ENCODE data around the gene MGMT.

MGMT gene

DNA sequence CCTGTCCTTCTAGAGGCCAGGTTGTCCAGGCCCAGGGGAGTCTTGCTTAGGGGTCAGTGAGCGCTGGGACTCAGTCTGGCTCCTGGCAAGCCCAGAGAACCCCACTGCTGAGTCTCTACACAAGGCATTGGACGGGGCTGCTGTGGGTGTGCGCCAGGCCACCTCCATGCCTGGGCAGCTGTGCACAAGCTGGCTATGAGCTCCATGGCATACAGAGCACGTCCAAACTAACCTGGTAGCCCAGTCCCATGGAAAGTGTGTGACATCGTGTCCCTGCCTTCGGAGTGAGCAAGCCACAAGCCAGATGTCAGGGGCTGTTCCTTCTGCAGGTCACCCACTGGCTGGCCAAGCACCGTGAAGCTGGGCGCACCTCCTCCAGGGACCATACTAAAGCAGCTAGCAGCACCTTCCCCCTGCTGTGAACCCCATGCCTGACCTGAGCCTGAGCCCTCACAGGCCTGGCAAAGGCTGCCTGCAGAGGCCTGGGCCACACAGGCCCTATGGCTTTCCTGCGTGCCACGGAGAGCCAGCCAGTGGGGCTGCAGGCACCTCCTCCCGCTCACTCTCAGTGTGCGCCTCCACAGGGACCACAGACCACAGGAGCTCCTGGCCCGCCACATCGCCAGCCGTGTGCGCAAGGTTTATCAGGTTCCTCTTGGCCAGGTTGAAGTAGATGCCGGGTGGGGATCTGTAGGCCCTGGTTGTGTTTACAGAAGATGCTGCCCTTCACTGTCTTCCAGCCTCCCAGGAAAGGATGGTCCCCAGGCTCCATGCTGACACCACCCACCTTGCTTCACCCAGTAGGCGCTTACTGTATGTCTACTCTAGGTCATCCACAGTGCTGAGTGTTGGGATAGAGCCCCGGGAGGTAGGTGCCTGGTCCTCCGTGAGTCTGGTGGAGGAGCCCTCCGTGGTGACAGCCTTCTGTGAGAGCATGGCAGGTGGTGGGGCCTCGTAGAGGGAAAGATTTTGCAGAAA is 277.4 kb downstream of the MGMT start:
- no peak for DNase-seq

DNA sequence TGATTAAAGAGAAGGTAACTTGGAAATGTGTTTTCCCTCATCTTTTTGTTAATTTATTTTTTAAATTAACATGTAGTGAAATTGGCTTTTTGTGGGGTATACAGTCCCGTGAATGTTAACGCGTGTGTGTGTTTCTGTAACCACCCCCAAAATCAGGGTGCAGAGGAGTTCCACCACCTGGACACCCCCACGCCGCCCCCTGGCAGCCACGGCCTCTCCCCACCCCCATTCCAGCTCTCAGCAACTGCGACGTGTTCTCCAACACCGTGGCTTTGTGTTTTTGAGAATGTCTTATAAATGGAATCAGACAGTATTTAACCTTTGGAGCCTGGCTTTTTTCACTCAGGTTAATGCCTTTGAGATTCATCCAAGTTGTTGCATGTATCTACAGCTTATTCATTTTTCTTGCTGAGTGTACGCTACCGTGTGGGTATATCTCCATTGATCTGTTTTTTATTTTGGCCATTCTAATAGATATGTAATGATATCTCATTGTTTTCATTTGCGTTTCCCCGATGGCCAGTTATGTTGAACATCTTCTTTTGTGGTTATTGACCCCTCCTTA is 278.2 kb downstream of the MGMT start:
- no peak for DNase-seq

DNA sequence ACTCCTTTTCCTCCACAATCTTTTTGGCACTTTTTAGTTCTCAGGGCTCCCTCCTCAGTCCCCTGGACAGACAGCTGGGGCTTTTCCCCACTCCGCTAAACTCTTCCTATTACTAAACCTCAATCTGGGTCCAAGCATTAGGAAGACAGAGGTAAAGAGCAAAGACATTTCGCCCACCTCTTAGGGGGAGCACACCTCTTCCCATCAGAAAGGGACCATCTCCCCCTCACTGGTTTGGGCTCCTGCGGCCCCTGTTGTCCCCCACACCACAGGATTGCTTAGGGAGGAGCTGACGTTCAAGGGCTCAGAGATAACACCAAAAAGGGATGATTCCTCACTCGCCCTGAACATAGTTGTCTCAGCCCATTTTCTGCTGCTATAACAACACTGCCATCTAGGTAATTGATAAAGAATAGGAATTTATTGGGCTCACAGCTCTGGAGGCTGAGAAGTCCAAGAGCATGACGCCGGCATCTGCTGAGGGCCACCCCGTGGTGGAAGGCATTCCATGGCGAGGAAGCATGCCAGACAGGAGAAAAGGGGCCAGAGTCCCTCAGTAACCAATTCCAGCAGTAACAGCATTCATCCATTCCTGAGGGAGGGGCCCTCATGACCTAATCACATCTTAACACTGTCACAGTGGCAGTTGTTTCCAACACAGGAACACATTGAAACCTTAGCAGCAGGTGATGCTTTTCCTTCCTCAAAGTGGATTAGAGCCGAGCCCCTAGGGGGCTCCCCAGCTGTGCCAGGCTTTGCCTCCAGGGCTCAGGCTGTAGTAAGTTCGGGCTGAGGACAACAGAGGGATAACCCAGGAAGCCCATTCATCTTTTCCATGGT is 287.4 kb downstream of the MGMT start:
- no peak for DNase-seq

DNA sequence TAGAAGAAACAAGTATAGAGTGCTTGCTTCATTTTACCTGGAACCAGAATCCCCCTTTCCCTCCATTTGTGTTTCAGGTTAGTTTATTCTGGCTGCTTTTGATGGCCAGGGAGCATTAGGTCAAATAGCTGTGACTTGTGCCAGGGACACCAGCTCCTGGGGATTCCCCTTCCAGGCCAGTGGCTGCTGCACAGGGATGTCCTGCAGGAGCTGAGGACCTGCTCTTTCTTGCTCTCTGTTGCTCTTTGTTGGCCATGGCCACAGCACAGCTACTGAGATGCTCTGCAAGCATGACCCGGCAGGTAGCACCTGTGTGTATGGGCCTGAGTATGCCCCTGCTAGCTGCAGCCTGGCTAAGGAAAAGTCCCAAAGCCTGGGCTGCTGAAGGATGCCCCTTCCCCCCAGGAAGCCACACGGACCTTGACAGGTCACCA is 288.1 kb downstream of the MGMT start:
- no peak for DNase-seq

DNA sequence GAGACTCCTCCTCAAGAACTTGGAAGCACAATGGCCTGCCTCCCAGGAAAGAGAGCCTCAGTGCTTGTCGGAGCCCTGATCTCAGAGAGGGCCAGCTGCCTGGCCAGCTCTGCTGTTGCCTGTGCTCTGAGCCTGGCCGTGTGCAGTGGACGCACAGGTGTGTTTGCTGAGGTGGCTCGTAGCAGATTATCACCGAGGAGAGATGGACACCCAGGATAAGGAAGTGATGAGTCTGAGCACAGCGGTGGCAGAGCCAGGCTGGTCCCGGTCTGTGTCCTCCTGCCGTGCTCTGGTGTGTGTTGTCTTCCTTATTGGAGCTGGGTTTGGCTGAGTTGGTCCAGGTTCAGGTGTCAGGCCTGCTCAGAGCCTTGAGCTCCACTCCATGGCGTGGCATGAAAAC is 288.6 kb downstream of the MGMT start:
- DNase-seq, result no peak

DNA sequence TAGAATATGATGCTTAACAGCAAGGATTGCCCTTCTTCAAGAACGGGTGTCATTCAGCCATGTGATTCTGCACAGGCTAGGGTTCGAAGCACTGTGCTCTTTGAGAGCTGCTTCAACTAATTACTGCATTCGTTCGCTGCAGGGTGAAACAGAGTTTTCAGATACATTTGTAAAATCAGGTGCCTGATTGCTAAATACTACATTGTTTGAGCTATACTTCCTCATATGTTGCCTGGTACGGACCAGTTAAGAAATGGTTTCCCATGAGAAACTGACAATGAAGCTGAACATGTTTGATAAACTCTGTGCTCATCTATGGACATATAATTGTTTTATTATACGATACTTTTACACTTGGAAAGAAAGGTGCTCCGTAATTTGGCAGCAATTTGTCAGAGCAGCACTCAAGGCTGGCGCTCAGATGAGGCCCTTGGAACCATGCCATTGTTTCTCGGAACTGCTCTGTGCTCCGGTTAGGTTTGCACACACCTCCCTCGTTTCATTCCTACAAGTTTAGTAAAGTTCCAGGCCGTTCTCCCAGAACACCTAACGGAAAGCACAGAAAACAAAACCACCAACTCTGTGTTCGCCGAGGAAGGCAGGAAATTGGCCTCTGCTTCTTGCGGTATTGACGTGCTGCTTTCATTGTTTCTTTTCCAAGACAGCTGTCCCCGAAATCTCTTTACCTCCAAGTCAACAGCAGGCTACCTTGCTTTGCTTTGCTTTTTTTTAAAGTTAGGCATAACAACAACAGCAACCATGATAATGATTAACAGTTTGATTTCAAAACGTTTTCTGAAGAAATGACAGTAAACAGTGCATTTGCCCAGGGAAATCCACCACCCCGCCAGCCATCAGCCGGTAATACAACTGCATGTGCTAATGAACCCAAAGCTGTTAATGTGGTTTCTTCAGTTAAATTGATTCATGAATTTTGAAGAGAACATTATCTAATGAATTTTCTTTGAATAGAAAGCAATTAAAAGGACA is 290.2 kb downstream of the MGMT start:
- no peak for DNase-seq

DNA sequence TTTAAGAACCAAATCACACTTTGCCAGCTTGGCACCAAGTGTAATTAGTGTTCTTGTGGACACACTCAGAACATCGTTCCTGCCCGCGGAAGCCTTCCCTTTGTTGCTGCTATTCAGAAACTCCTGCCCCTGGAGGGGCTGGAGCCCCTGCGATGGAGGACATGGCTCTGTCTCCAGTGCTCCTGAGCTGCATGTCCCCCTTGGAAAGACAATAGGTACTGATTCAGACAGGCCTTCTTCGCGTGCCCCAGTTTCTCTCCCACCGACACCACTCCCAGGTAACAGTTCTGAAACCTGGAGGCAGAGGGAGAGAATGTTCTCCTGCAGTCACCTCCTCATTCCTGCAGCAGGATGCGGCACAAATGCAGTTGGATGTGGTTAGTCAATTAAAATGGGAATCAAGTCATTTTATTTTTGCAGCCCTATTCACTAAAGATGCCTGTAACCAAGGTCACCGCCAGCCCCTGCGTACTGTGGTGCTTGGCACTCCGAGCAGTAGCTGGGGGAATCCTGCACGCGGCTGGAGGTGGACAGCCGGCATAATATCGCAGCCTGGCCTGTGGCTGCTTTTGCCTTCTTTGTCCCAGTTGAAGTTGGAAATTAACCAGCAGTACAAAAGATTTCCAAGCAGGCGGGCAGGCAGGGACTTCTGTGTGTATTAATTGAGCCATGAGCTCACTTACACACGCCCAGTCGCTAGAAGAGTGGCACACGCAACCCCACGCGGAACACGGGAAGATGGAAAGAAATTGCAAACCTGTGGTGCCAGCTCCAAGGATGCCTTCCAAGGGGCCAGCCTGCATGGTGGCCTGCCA is 291.4 kb downstream of the MGMT start:
- no peak for DNase-seq

DNA sequence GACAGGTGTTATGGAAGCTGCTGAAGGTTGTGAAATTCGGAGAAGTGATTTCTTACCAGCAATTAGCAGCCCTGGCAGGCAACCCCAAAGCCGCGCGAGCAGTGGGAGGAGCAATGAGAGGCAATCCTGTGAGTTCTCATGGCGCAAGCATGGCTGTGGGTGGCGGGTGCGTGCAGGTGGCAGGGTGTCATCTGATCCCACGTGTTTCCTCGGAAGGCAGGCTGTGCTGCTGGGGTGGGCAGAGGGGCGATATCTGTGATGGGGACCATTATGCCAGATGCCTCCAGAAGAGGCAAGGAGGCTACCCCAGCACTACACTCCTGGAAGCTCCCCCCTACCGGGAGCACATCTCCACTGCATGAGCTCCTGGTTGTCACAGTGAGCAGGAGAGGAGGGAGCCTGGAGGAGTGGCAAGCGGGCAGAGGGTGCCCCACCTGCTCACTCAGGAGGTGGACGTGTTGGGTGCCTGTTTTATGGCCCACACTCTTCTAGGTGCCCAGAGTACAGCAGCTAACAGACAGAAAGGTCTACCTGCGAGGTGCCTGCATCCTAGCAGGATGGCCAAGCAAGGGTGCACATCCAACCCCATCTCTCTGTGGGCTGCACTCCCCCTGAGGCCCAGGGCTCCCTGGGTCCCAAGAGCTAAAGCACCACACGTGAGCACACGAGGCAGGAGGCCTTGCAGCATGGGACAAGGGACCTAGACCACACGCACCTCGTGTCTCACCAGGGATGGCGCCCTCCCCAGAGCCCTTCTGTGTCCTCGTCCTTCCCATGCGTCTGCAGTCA is 292.4 kb downstream of the MGMT start:
- DNase-seq, result no peak

DNA sequence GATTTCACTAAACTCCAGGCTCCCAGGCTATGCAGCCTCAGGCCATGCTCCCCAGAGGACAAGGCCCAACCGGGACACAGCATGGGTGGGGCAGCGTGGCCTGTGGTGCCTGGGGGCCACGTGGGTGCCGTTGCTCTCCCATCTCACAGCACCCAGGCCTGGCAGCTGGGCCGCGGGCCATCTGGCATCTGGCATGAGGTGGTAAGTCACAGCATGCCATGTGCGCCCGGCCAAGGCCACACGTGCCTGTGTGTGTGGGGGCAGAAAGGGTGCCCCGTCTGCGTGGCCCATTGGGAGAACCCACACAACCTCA is 292.9 kb downstream of the MGMT start:
- no peak for DNase-seq

DNA sequence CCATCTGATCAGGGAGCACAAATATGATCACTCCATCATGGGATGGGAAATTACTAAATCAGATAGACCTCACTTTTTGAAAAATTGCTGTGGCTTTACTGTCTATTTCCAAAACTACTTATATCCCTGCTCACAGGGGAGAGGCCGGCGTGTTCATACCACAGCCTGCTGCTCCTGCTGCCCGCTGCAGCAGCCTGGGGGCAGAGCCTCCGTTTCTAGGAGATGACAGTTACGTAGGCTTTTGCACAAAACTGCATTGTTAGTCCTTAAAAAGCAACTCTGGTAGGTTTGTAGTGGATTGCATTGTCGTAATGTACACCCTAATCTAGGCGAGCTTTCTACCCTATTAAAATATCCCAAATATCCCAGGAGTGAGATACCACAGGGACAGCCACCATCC is 293.4 kb downstream of the MGMT start:
- DNase-seq, result no peak

DNA sequence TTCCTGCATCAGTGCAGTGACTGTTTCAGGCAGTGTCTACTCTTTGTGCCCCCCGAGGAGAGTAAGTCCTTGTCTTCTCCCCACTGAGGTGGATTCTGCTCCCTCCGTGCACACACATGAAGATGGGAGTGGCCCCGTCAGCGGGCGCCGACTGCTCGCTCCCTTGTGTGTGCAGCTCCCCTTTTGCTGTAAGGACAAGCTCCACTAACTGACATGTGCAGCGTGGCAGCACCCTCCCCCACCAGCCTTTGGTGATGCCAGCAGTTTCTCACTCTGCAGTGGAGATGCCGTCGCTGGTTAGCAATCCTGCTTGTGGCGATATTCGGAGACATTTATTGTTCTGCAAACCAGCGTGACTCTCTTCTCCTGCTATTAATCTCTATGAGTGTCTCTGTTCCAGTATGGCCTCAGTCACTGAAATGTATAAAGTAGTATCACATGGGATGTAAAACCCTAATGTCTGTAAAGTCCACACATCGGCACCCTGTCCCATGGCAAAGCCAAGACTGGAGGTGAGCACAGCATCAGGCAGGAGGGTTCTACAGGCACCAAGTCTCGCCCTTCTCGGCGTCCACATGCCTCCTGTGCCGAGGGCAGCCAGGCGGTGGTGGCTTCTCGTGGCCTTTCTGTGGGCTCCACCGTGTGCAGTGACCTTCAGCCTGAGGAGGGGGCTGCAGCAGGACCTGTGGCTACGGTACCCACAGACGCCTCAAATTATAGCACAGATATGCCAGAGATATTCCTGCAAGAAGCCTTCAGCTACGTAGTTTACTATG is 294.3 kb downstream of the MGMT start:
- no peak for DNase-seq

DNA sequence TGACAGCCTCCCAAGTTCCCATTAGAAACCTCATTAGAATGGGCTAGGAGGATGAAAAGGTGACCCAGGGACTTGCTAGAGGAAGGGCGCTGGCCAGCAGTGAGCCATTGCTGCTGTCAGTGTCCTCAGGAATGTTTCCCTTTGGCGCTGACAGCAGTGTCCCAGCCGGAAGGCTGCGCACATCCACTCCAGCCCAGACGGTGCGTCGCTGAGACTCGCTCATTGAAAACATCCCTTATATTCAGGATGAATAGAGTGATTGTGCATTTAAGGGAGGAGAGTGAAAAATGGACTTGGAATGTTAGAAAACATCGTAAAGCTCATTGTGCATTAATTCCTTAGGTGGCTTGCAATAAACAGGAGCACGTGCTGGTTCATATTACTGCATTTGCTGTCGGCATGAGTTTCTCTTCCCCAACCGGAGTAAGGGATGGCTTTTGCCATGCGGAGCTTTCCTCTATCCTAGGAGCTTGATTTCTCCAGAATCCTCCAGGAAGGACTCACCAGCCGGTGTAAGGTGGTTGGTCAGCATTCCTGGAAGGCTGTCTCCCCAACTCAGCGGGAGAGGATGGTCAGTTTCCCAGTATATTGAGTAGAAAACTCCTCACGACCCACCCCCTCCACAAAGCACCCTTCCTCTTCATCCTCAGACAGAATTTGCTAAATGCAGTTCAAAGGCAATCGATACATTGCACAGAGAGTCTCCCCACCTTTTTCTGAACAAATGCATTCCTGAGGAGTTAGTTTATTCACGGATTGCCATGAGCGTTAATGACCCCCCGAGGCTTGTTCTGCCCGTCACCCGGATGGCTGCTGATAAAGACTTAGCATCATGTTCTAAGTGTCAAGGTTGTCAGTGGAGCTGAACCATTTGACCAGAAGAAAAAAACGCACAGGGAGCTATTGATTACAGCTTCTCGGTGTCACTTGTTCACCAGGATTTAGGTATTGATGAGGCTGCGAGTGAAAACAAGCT is 295.2 kb downstream of the MGMT start:
- DNase-seq, result no peak

DNA sequence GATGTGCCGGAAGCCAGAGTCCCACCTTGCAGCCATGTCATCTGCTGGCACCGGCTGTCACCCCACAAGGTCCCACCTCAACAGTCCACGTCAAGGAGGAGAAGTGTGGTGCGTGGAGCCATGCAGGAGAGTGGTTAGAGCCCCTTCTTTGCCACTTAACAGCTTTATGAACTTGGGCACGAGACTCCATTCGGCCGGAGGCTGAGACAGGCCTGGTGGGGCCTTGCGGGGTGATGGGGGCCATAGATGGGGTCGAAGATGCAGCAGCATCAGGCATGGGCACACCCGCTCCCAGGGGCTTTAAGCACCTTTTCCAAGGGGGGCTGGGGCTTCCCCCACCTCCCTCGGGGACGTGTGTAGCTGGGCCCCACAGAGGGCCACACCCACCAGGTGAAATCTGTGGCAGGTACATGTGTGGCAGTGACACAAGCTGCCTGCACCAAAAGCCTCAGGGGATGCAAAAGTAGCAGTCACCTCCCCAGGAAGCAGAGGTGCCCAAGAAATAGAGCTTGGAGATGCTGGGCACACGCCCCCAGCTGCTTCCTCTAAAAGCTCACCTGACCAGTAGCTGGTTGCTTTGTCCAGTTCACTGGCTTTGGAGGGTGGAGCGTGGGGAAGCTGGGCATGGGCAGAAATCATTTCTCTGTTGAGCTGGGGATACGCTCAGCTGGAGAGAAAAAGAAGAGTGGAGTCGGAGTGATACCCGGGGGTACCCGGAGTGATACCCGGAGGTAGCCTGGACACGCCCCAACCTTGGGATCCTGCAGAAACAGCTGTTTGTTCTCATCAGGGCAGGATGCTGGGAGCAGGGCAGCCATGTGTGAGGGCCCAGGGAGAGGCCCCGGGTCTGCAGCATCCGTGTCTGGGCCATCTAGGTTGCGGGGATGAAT is 297.2 kb downstream of the MGMT start:
- no peak for DNase-seq

DNA sequence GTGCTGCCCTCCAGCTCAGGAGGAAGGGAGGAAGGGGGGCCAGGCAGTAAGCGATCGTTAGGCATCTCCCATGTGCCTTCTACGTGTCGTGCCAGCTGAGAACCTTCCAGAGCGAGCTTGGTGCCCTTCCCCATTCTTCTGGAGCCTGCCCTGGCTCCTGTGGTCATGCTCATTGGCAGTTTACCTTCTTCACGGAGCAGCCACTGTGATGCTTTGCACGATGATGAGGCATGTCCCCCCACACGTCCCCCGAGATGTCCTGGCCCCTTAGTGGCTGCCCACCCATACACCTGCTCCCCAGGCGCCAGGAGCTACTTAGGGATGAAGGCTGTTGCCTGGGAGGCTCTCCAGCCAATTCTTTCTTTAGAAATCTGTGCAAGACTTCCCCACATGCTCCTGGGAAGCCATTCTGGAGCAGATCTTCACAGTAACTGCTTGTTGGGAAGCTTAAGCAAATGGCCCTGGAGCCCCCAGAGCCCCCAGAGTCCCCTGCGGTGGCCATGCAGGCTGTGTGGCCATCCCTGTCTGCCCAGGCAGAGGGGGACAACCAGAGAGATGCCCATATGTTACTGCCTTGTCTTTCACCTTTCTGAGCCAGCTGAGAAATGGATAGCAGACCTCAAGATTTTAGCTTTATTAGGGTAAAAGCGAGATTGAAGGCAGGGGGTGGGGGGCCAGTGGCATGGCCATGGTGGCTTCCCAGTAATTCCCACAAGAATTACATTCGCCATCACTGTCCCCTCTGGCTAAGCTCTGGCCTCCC is 298.0 kb downstream of the MGMT start:
- DNase-seq, result no peak

DNA sequence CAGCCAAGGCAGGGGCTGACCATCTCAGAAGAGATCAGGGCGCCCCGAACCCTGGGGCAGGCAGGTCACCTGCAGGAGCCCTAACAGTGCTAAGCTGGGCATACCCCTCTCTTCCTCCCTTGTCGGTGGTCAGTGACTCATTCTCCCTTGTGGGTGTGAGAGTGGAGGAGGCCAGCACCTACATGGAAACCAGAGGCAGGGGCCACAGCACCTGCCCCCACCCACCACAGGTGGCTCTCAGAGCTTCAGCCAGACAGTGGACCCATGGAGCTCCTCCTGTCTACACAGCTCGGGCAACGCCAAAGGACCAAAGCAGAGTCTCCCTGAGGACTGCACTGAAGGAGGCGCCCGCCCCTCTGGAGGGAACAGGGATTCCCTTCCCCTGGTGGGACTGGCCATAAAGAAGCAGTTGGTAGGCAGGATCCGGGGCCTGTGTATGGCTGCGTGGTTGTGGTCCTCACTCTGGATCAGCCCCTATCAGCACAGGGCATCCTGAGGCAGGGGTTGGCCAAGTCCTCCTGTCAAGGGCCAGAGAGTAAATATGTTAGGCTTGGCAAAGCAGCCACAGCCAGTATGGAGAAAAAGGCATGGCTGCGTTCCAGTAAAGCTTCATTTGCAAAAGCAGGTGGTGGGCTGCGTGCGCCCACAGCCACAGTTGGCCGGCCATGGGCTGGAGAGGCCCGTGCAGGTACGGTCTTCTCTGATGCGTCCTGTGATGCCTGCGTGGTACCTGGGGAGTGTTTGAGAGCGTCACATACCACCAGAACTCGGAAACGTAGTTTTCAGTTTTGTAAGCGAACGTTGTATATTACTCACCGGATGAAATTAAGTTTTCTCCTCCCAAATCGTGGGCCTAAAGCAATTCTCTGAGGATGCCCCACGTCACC is 298.9 kb downstream of the MGMT start:
- DNase-seq, result no peak

Measured in NCI-H1048 (cell line).